ENCODE data around the gene ROR1. TPM values are rescaled to one million over a fixed set of nuclear protein-coding genes. Genes with fewer than 3 reads are reported as not detected.

The ROR1 gene
- total RNA-seq, 4 donors from 2014 or later, result 2.6 to 37.6 (median 11.5) TPM

DNA sequence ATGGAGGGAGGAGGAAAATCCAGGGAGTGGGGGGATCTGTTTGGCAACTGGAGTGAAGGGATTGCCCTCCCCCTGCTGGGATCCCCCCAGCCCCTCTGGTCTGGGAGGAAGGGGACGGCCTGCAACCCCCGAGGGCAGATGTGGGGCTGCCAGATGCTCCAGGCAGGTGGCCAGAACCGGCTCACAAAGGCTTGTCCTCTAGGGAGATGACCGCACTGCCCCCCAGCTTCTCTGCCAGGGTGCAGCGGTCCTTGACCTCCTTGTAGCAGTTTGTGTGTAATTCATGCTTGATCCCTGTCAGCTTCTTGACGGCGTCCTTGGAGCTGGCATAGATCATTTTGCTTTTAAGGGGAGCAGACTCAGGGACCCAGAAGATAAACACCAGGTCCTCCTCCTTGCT lies 69.2 kb downstream of the ROR1 start:
- no peaks in the 10 kb centered on the region for H3K27me3 ChIP-seq
- intact Hi-C loops (cut with DNase I; ENCODE audit: low total_unique reads), result no loop called here
- H3K4me1 ChIP-seq, result no peaks in the 10 kb centered on the region
- no peaks in the 10 kb centered on the region for H3K9me3 ChIP-seq
- no peaks in the 10 kb centered on the region for H3K36me3 ChIP-seq
- TF ChIP-seq, protein P1, sequence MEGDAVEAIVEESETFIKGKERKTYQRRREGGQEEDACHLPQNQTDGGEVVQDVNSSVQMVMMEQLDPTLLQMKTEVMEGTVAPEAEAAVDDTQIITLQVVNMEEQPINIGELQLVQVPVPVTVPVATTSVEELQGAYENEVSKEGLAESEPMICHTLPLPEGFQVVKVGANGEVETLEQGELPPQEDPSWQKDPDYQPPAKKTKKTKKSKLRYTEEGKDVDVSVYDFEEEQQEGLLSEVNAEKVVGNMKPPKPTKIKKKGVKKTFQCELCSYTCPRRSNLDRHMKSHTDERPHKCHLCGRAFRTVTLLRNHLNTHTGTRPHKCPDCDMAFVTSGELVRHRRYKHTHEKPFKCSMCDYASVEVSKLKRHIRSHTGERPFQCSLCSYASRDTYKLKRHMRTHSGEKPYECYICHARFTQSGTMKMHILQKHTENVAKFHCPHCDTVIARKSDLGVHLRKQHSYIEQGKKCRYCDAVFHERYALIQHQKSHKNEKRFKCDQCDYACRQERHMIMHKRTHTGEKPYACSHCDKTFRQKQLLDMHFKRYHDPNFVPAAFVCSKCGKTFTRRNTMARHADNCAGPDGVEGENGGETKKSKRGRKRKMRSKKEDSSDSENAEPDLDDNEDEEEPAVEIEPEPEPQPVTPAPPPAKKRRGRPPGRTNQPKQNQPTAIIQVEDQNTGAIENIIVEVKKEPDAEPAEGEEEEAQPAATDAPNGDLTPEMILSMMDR (IDR thresholded peaks at IDR 0.05), result no peak
- TF ChIP-seq POLR2A (IDR thresholded peaks at IDR 0.05), result no peak
- no peak overlapping the region for H3K27ac ChIP-seq
- no peak for DNase-seq
- H3K4me3 ChIP-seq, result no peak overlapping the region

DNA sequence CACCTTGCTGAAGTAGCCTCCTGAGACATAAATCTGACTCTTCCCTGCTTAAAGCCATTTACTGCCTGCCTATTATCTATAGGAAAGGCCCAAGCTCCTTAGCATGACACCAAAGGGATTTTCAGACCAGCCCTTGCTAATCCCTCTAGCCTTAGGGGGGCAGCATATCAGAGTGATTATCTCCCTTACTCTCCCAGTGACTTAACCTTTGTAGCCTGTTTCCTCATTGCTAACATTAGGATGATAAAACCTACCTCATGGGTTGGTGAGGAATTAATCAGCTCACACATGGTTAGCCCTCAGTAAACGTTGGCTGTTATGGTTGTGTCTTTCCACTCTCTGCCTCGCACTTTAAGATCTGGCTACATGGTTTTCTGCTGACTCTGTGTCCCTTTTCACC lies 70.1 kb downstream of the ROR1 start:
- no peaks in the 10 kb centered on the region for H3K36me3 ChIP-seq
- H3K4me1 ChIP-seq, result no peaks in the 10 kb centered on the region
- intact Hi-C loops (cut with DNase I; ENCODE audit: low total_unique reads), result no loop called here
- TF ChIP-seq POLR2A (IDR thresholded peaks at IDR 0.05), result no peak
- TF ChIP-seq, protein P1 (IDR thresholded peaks at IDR 0.05), result no peak
- no peaks in the 10 kb centered on the region for H3K27me3 ChIP-seq
- DNase-seq, result no peak
- no peaks in the 10 kb centered on the region for H3K9me3 ChIP-seq
- H3K27ac ChIP-seq, result no peak overlapping the region
- no peak overlapping the region for H3K4me3 ChIP-seq

DNA sequence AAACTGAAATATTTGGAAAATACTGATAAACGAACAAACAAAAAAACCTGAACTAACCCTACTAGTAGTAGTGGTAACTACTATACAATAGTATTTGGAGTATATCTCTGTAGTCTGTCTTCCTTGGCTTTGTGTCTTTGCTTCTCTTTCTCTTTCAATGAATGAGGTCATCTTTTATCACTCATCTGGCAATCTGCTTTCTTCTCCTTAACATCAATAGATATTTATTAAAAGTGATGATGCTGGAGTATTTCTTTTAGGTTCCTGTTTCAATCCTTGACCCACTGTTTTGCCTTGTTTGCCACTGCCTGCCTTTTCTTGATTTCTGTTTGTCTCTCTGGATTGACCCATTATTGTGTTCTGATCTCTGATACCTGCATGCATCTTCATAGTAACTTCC lies 71.5 kb downstream of the ROR1 start:
- H3K36me3 ChIP-seq, result no peaks in the 10 kb centered on the region
- TF ChIP-seq, protein P1 (IDR thresholded peaks at IDR 0.05), result no peak
- no peak for TF ChIP-seq POLR2A (IDR thresholded peaks at IDR 0.05)
- no peak for DNase-seq
- H3K4me3 ChIP-seq, result no peak overlapping the region
- intact Hi-C loops (cut with DNase I; ENCODE audit: low total_unique reads), result no loop called here
- H3K27ac ChIP-seq, result no peak overlapping the region
- no peaks in the 10 kb centered on the region for H3K9me3 ChIP-seq
- H3K27me3 ChIP-seq, result no peaks in the 10 kb centered on the region
- no peaks in the 10 kb centered on the region for H3K4me1 ChIP-seq

DNA sequence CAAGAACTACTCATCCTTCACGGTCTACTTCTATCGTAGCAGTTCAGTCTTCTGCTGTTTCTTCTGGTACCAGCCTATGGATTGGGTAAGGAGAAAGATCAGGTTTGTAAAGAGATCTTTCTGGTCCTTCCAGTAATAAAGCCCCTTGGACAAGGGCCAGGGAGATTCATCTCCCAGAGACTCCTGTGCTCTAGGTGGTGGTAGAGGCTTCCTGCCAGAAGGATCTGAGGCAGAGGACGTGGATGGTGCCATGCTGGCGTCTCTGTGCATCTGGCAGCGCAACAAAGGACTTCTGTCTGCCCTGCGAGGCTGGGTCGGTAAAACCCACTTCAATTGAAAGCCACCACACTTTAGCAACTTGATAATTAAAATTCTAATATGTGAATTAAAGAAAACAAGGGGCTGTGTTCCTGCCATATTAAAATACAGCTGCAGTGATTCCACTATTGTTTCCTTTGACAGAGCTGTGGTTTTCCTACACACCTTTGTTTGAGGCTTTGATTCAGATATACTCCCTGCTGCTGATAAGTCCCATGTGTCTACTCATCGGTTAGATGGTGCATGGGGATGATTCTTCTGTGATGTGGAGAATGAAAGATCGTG lies 73.6 kb downstream of the ROR1 start:
- no peak overlapping the region for H3K27ac ChIP-seq
- H3K4me3 ChIP-seq, result no peak overlapping the region

DNA sequence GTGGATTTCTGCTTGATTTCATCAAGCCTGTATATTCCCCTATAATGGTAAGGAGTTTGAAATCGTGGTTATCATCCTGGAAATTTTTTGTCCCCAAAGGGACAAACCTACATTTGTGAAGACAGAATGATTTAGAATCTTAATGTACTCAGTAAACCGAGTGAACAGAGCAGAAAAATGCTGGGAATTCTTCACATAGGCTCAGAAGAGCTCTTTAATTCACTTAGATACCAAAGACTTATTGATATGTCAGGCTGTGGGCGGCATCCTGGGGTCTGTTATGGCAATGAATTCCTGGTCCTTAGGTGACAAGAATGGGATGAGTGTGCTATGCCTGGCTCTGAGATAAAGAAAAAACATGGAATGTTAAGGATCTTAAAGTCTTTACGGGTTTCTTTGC lies 74.9 kb downstream of the ROR1 start:
- Histone ChIP-seq H3K27me3 (no peaks in the 10 kb centered on the region), H3K4me3 (no peak overlapping the region), H3K4me1 (no peaks in the 10 kb centered on the region), H3K36me3 (no peaks in the 10 kb centered on the region), H3K27ac (no peak overlapping the region), H3K9me3 (no peaks in the 10 kb centered on the region)
- intact Hi-C loops (cut with DNase I; ENCODE audit: low total_unique reads), result no loop called here
- no peak for DNase-seq
- no peak for TF ChIP-seq POLR2A (IDR thresholded peaks at IDR 0.05)
- TF ChIP-seq, protein P1 (IDR thresholded peaks at IDR 0.05), result no peak

More for the DNA sequence above, 73.6 kb downstream of the ROR1 start:
- TF ChIP-seq, protein P1 (IDR thresholded peaks at IDR 0.05), result no peak
- no peak for TF ChIP-seq POLR2A (IDR thresholded peaks at IDR 0.05)
- intact Hi-C loops (cut with DNase I; ENCODE audit: low total_unique reads), result no loop called here
- Histone ChIP-seq H3K27me3 (no peaks in the 10 kb centered on the region), H3K36me3 (no peaks in the 10 kb centered on the region), H3K4me1 (no peaks in the 10 kb centered on the region), H3K9me3 (no peaks in the 10 kb centered on the region)
- no peak for DNase-seq

All from uterus (tissue), 4 donors.